ENCODE data around the gene HJURP. TPM values are rescaled to one million over a fixed set of nuclear protein-coding genes. Genes with fewer than 3 reads are reported as not detected.
A peak's percentile ranks its signal among the peaks of the same experiment; 100 is the strongest.

Gene HJURP
- polyA plus RNA-seq, 5 donors = 15.4 to 48.8 (median 28.9) TPM

GRCh38 chr2:233795735-233796171 lies 58.6 kb downstream of the HJURP start:
- DNase-seq = no peak

GRCh38 chr2:233794128-233794658 lies 60.1 kb downstream of the HJURP start:
- no peak for DNase-seq

- DNase-seq = peak; percentile 25 to 26
Measured at GRCh38 chr2:233793465-233794127, 60.7 kb downstream of the HJURP start.

- no peak for DNase-seq
Measured at GRCh38 chr2:233792720-233793119, 61.6 kb downstream of the HJURP start.

GRCh38 chr2:233791883-233792329 lies 62.4 kb downstream of the HJURP start:
- no peak for DNase-seq

GRCh38 chr2:233791151-233791882 lies 63.0 kb downstream of the HJURP start:
- no peak for DNase-seq

- DNase-seq = no peak
Measured at GRCh38 chr2:233789554-233789953, 64.8 kb downstream of the HJURP start.

Other genes starting within 250 kb of the HJURP start
- not detected for gene UGT1A8, start 236.9 kb downstream of the HJURP start, polyA plus RNA-seq (ENCODE audit: insufficient read depth in 1 of 5, insufficient read length in 5 of 5, low replicate concordance in 1 of 5)
- gene UGT1A10, start 218.1 kb downstream of the HJURP start, polyA plus RNA-seq (ENCODE audit: insufficient read depth in 1 of 5, insufficient read length in 5 of 5, low replicate concordance in 1 of 5) = not detected
- not detected for gene UGT1A9, start 182.6 kb downstream of the HJURP start, polyA plus RNA-seq (ENCODE audit: insufficient read depth in 1 of 5, insufficient read length in 5 of 5, low replicate concordance in 1 of 5)
- gene UGT1A7, start 172.6 kb downstream of the HJURP start, polyA plus RNA-seq (ENCODE audit: insufficient read depth in 1 of 5, insufficient read length in 5 of 5, low replicate concordance in 1 of 5) = not detected
- gene UGT1A6, start 161.6 kb downstream of the HJURP start, polyA plus RNA-seq (ENCODE audit: insufficient read depth in 1 of 5, insufficient read length in 5 of 5, low replicate concordance in 1 of 5) = under 1 TPM in 1 of 5 donors, not detected in 4; 0.22 TPM
- gene UGT1A5, start 141.6 kb downstream of the HJURP start, polyA plus RNA-seq (ENCODE audit: insufficient read depth in 1 of 5, insufficient read length in 5 of 5, low replicate concordance in 1 of 5) = not detected
- gene UGT1A4, start 135.8 kb downstream of the HJURP start, polyA plus RNA-seq (ENCODE audit: insufficient read depth in 1 of 5, insufficient read length in 5 of 5, low replicate concordance in 1 of 5) = not detected
- gene UGT1A3, start 125.5 kb downstream of the HJURP start, polyA plus RNA-seq (ENCODE audit: insufficient read depth in 1 of 5, insufficient read length in 5 of 5, low replicate concordance in 1 of 5) = not detected
- gene UGT1A1, start 94.3 kb downstream of the HJURP start, polyA plus RNA-seq (ENCODE audit: insufficient read depth in 1 of 5, insufficient read length in 5 of 5, low replicate concordance in 1 of 5) = under 1 TPM in 4 of 5 donors, not detected in 1; 0.05 to 0.10 (median 0.08) TPM
- 1 to 10 TPM in 1 of 5 donors, under 1 TPM in 4; 0.27 to 1.3 (median 0.55) TPM for gene MROH2A, start 76.2 kb downstream of the HJURP start, polyA plus RNA-seq (ENCODE audit: insufficient read depth in 1 of 5, insufficient read length in 5 of 5, low replicate concordance in 1 of 5)
- under 1 TPM in 4 of 5 donors, not detected in 1; 0.11 to 0.28 (median 0.27) TPM for gene TRPM8, start 62.8 kb upstream of the HJURP start, polyA plus RNA-seq (ENCODE audit: insufficient read depth in 1 of 5, insufficient read length in 5 of 5, low replicate concordance in 1 of 5)
- under 1 TPM in 1 of 5 donors, not detected in 4; 0.27 TPM for gene SPP2, start 196.2 kb upstream of the HJURP start, polyA plus RNA-seq (ENCODE audit: insufficient read depth in 1 of 5, insufficient read length in 5 of 5, low replicate concordance in 1 of 5)

Data from right lung (tissue), 5 donors.